ENCODE results near the gene AP2A1.

Gene AP2A1

GRCh38 chr19:49739098-49739497, 27.7 kb upstream of the AP2A1 start:
- in situ Hi-C loops (cut with MboI; ENCODE audit: low sequenced_read_pairs, unreplicated experiment): no loop called here
- no peak for DNase-seq (ENCODE audit: low spot score)
- TF ChIP-seq CTCF (IDR thresholded peaks at IDR 0.05; ENCODE audit: borderline replicate concordance, control extremely low read depth, extremely low read depth, insufficient read depth, missing control alignments): no peak

DNA sequence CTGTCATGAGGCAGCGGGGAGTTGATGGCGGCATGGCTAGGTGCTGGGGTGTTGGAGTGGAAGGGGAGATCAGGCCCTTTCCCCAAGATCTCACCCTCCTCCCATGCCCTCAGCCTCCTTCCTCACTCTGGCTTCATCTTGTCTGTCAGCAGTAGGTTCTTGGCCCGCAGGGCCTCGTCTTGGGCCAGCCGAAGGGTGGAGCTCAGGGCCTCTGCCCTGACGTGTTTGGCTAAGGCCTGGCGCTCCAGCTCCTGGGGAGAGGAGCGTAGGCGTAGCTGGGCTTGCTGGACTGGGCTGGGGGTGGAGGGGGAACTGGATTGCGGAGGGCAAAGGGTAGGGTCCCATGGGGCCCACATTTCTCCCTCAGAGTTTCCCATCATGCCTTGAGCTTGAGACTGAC, 26.9 kb upstream of the AP2A1 start:
- in situ Hi-C loops (cut with MboI; ENCODE audit: low sequenced_read_pairs, unreplicated experiment): no loop called here
- no peak for DNase-seq (ENCODE audit: low spot score)
- TF ChIP-seq CTCF (IDR thresholded peaks at IDR 0.05; ENCODE audit: borderline replicate concordance, control extremely low read depth, extremely low read depth, insufficient read depth, missing control alignments): no peak

- no peak for DNase-seq (ENCODE audit: low spot score)
- in situ Hi-C loops (cut with MboI; ENCODE audit: low sequenced_read_pairs, unreplicated experiment): no loop called here
- TF ChIP-seq CTCF (IDR thresholded peaks at IDR 0.05; ENCODE audit: borderline replicate concordance, control extremely low read depth, extremely low read depth, insufficient read depth, missing control alignments): no peak
Measured at GRCh38 chr19:49741210-49741844, 25.5 kb upstream of the AP2A1 start.

DNA sequence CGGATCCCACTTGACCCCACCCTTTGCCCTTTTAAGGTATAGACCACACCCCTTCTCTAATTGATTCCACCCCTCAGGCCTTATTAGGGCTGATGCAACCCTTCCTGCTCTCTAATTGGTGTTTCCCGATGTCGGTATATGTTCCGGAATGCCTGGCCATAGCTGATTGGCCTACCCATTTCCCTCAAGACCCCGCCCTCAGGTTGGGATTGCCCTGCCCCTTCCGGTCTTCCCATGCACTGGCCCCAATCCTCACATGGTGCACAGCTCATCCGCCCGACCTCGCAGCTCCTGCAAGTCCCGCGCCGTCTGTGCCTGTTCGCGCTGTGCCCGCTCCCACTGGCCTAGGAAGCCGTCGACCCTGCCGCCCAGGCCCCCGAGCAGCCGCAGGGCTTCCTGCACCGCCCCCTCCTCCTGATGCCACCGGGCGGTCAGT, 21.8 kb upstream of the AP2A1 start:
- TF ChIP-seq CTCF (IDR thresholded peaks at IDR 0.05; ENCODE audit: borderline replicate concordance, control extremely low read depth, extremely low read depth, insufficient read depth, missing control alignments): no peak
- in situ Hi-C loops (cut with MboI; ENCODE audit: low sequenced_read_pairs, unreplicated experiment): no loop called here
- DNase-seq (ENCODE audit: low spot score): no peak

- DNase-seq (ENCODE audit: low spot score): no peak
- in situ Hi-C loops (cut with MboI; ENCODE audit: low sequenced_read_pairs, unreplicated experiment): no loop called here
- TF ChIP-seq CTCF (IDR thresholded peaks at IDR 0.05; ENCODE audit: borderline replicate concordance, control extremely low read depth, extremely low read depth, insufficient read depth, missing control alignments): no peak
Measured at GRCh38 chr19:49746206-49746958, 20.4 kb upstream of the AP2A1 start.

- in situ Hi-C loops (cut with MboI; ENCODE audit: low sequenced_read_pairs, unreplicated experiment): no loop called here
- DNase-seq (ENCODE audit: low spot score): no peak
- no peak for TF ChIP-seq CTCF (IDR thresholded peaks at IDR 0.05; ENCODE audit: borderline replicate concordance, control extremely low read depth, extremely low read depth, insufficient read depth, missing control alignments)
Measured at GRCh38 chr19:49749055-49749716, 17.6 kb upstream of the AP2A1 start.
